GM23248 (cell line): ENCODE measurements around the gene DPAGT1. TPM values are rescaled to one million over a fixed set of nuclear protein-coding genes. Genes with fewer than 3 reads are reported as not detected.
A peak's percentile ranks its signal among the peaks of the same experiment; 100 is the strongest.

Experiments
- DNase-seq: peaks from one replicate; pipeline ENCODE4 v3.0.0-alpha.2; 2015
- H2AFZ ChIP-seq: fragments of 200-600 bp; sonication (generic); 2 replicates; pipeline ENCODE4 v1.6.1; 2016; ENCODE audit warnings: antibody characterized with exemption
- H3F3A ChIP-seq: fragments of 200-600 bp; sonication (generic); 2 replicates; pipeline ENCODE4 v1.6.1; 2016; ENCODE audit warnings: mild to moderate bottlenecking, antibody characterized with exemption, mixed run types; ENCODE audit not compliant: insufficient read depth
- H3K27ac ChIP-seq: fragments of 200-600 bp; sonication (generic); 2 replicates; pipeline ENCODE4 v1.5.1; 2016; ENCODE audit warnings: mild to moderate bottlenecking
- H3K27me3 ChIP-seq: fragments of 200-600 bp; sonication (generic); replicated peaks from 2 replicates; pipeline ENCODE4 v1.6.1; 2016; ENCODE audit warnings: mild to moderate bottlenecking; ENCODE audit not compliant: insufficient read depth
- H3K36me3 ChIP-seq: fragments of 200-600 bp; sonication (generic); 2 replicates; pipeline ENCODE4 v1.6.1; 2016; ENCODE audit warnings: low read depth, mild to moderate bottlenecking
- H3K4me1 ChIP-seq: fragments of 200-600 bp; sonication (generic); 2 replicates; pipeline ENCODE4 v1.6.1; 2016; ENCODE audit warnings: mild to moderate bottlenecking; ENCODE audit not compliant: insufficient read depth
- H3K4me2 ChIP-seq: fragments of 200-600 bp; sonication (generic); one replicate; pipeline ENCODE4 v1.6.1; 2016; ENCODE audit warnings: mild to moderate bottlenecking; ENCODE audit not compliant: unreplicated experiment
- H3K4me3 ChIP-seq: fragments of 200-600 bp; sonication (generic); 2 replicates; pipeline ENCODE4 v1.5.1; 2016; ENCODE audit warnings: mild to moderate bottlenecking
- H3K79me2 ChIP-seq: fragments of 200-600 bp; sonication (generic); 2 replicates; pipeline ENCODE4 v1.6.1; 2016; ENCODE audit warnings: mild to moderate bottlenecking; ENCODE audit not compliant: insufficient read depth
- H3K9ac ChIP-seq: fragments of 200-600 bp; sonication (generic); 2 replicates; pipeline ENCODE4 v1.6.1; 2016; ENCODE audit warnings: mild to moderate bottlenecking
- H3K9me2 ChIP-seq: fragments of 200-600 bp; sonication (generic); 2 replicates; pipeline ENCODE4 v1.6.1; 2016; ENCODE audit warnings: mixed run types, mild to moderate bottlenecking, moderate library complexity; ENCODE audit not compliant: insufficient read depth
- H3K9me3 ChIP-seq: fragments of 200-600 bp; sonication (generic); one replicate; pipeline ENCODE4 v1.6.1; 2017; ENCODE audit warnings: low read depth
- H4K20me1 ChIP-seq: fragments of 200-600 bp; sonication (generic); 2 replicates; pipeline ENCODE4 v1.6.0; 2016; ENCODE audit not compliant: insufficient read depth
- EZH2 ChIP-seq: fragments of 200-600 bp; sonication (generic); IDR thresholded peaks from 2 replicates; pipeline ENCODE4 v1.6.1; 2018; ENCODE audit warnings: antibody characterized with exemption, mild to moderate bottlenecking; ENCODE audit not compliant: insufficient read depth, poor library complexity, severe bottlenecking
- EZH2phosphoT487 ChIP-seq: fragments of 200-600 bp; sonication (generic); IDR thresholded peaks from 2 replicates; pipeline ENCODE4 v1.6.1; 2018; ENCODE audit warnings: antibody characterized with exemption, moderate library complexity, mild to moderate bottlenecking, low read depth; ENCODE audit not compliant: insufficient read depth
- WGBS, 2 experiments: methylation state at CpG; one replicate each; pipeline ENCODE4 v1.1.6; 2015 to 2017; ENCODE audit warnings: low lambda C conversion rate in 2 of 2, low coverage in 1 of 2; ENCODE audit errors: missing lambda C conversion rate in 2 of 2; 5-methylcytosine and 5-hydroxymethylcytosine counted together
- in situ Hi-C: fragments of 300-500 bp; cut with MboI; formaldehyde crosslinking; loops from 2 replicates; pipeline ENCODE4 v1.15.0; 2020
- polyA plus RNA-seq: library from polyadenylated mRNA; unstranded; fragments of >200 nt; fragmentation: Nextera tagmentation; extraction: Ambion mirVana; gene quantifications from 2 replicates; pipeline ENCODE4 v1.2.1, GENCODE V29; 2016
- total RNA-seq: library from RNA; depleted of rRNA; stranded (reverse); fragments of >200 nt; shearing (Covaris generic); gene quantifications from 2 replicates; pipeline ENCODE4 v1.2.3, GENCODE V29; 2014

The DPAGT1 gene
- total and polyA plus RNA-seq, 2 experiments from 2014 or later: 30.0 to 73.6 TPM

GRCh38 chr11:119121811-119122124, 20.1 kb upstream of the DPAGT1 start:
- peak; percentile 9 for DNase-seq
- H3K4me2 ChIP-seq: peak overlapping the region; percentile 99
- H3F3A ChIP-seq: peaks cover 11% of the 10 kb centered on the region
- H3K4me1 ChIP-seq: peaks cover 7% of the 10 kb centered on the region
- peaks cover 41% of the 10 kb centered on the region for H3K79me2 ChIP-seq
- H3K27me3 ChIP-seq: no peaks in the 10 kb centered on the region
- H3K9me3 ChIP-seq: no peaks in the 10 kb centered on the region
- 0 to 1% methylated on average over 14 to 20 of the region's 20 CpGs for WGBS, 2 experiments
- no peaks in the 10 kb centered on the region for H4K20me1 ChIP-seq
- in situ Hi-C loops: no loop called here
- H3K9me2 ChIP-seq: no peaks in the 10 kb centered on the region
- H3K4me3 ChIP-seq: peak overlapping the region; percentile 96
- H3K36me3 ChIP-seq: 0 out of 2 replicates have a peak, but pooled peaks cover 6% of the 10 kb centered on the region
- TF ChIP-seq EZH2phosphoT487 (no peak), EZH2 (no peak)
- H3K9ac ChIP-seq: peak overlapping the region; percentile 84
- H3K27ac ChIP-seq: peak overlapping the region; percentile 57
- H2AFZ ChIP-seq: peak overlapping the region; percentile 84

GRCh38 chr11:119121008-119121810, 19.6 kb upstream of the DPAGT1 start, which contains the start of gene HINFP:
Gene HINFP (plus strand): TSS chr11:119121580. CDS start chr11:119126945, 5,365 bp downstream.
- peaks cover 11% of the 10 kb centered on the region for H3F3A ChIP-seq
- 0 out of 2 replicates have a peak, but pooled peaks cover 6% of the 10 kb centered on the region for H3K36me3 ChIP-seq
- H3K27me3 ChIP-seq: no peaks in the 10 kb centered on the region
- in situ Hi-C loops: no loop called here
- peaks cover 41% of the 10 kb centered on the region for H3K79me2 ChIP-seq
- no peaks in the 10 kb centered on the region for H3K9me3 ChIP-seq
- H2AFZ ChIP-seq: peak within 1 kb of the TSS; percentile 91
- peak within 1 kb of the TSS; percentile 84 for H3K9ac ChIP-seq
- peak within 1 kb of the TSS; percentile 96 for H3K4me3 ChIP-seq
- peak within 1 kb of the TSS; percentile 57 for H3K27ac ChIP-seq
- no peaks in the 10 kb centered on the region for H4K20me1 ChIP-seq
- 1 to 2% methylated on average over 43 to 54 of the region's 54 CpGs for WGBS, 2 experiments
- H3K4me1 ChIP-seq: peaks cover 7% of the 10 kb centered on the region
- no peaks in the 10 kb centered on the region for H3K9me2 ChIP-seq
- H3K4me2 ChIP-seq: peak within 1 kb of the TSS; percentile 99
- no peak for TF ChIP-seq EZH2
- peak; percentile 100 for DNase-seq

GRCh38 chr11:119120639-119121007, 19.0 kb upstream of the DPAGT1 start:
- Histone ChIP-seq H3F3A (peaks cover 11% of the 10 kb centered on the region), H3K9ac (peak overlapping the region; percentile 79), H3K27me3 (no peaks in the 10 kb centered on the region), H3K27ac (peak overlapping the region; percentile 26), H3K79me2 (peaks cover 39% of the 10 kb centered on the region), H4K20me1 (no peaks in the 10 kb centered on the region), H3K36me3 (0 out of 2 replicates have a peak, but pooled peaks cover 6% of the 10 kb centered on the region), H3K9me3 (no peaks in the 10 kb centered on the region), H3K4me1 (peaks cover 7% of the 10 kb centered on the region), H3K4me3 (peak overlapping the region; percentile 96), H2AFZ (peak overlapping the region; percentile 91), H3K9me2 (no peaks in the 10 kb centered on the region), H3K4me2 (peak overlapping the region; percentile 98)
- no peak for TF ChIP-seq EZH2
- TF ChIP-seq EZH2phosphoT487: no peak
- in situ Hi-C loops: no loop called here
- DNase-seq: peak; percentile 55
- 1 to 5% methylated on average over 5 of the region's 5 CpGs for WGBS, 2 experiments

- Histone ChIP-seq H3F3A (peaks cover 11% of the 10 kb centered on the region), H3K36me3 (0 out of 2 replicates have a peak, but pooled peaks cover 2% of the 10 kb centered on the region), H4K20me1 (no peaks in the 10 kb centered on the region), H2AFZ (no peak overlapping the region), H3K27ac (no peak overlapping the region), H3K27me3 (no peaks in the 10 kb centered on the region), H3K4me3 (no peak overlapping the region), H3K4me1 (peaks cover 7% of the 10 kb centered on the region), H3K9me2 (no peaks in the 10 kb centered on the region), H3K4me2 (no peak overlapping the region), H3K79me2 (peaks cover 24% of the 10 kb centered on the region), H3K9me3 (no peaks in the 10 kb centered on the region), H3K9ac (no peak overlapping the region)
- WGBS, 2 experiments: 47 to 57% methylated on average over 1 of the region's 1 CpG
- no peak for DNase-seq
- TF ChIP-seq EZH2 (no peak), EZH2phosphoT487 (no peak)
- in situ Hi-C loops: no loop called here
Observed at GRCh38 chr11:119118946-119119345, 17.3 kb upstream of the DPAGT1 start.
